GM10248 (cell line): ENCODE data around the gene COTL1.

Experiments
- CTCF ChIA-PET: fragments of 300-600 bp; sonication (Branson Sonifier 250); formaldehyde crosslinking; extraction: SDS; loops from one replicate; lab custom pipeline; 2021; ENCODE audit warnings: antibody characterized with exemption; lab: Yijun Ruan, JAX
- POLR2A ChIA-PET: fragments of 350-650 bp; sonication (Branson Sonifier 250); formaldehyde crosslinking; extraction: SDS; loops from one replicate; lab custom pipeline; 2020; ENCODE audit warnings: antibody characterized with exemption; lab: Yijun Ruan, JAX
- DNase-seq: peaks from one replicate; pipeline ENCODE4 v3.0.0; 2012; ENCODE audit errors: extremely low spot score
- CTCF ChIP-seq: IDR thresholded peaks from 2 replicates; pipeline ENCODE4 v1.5.1; 2012; ENCODE audit warnings: mild to moderate bottlenecking, low read depth; ENCODE audit errors: extremely low read depth, missing control alignments, control extremely low read depth

The COTL1 gene

GRCh38 chr16:84548971-84549844 lies 68.7 kb downstream of the COTL1 start:
- ChIA-PET CTCF (interaction anchor here (0.8 kb wide), 1 partner anchor 14 kb away, joined by 3 read pairs; no protein-coding TSS in a partner anchor), POLR2A (no interaction called here)
- DNase-seq, result no peak
- TF ChIP-seq CTCF, result no peak

GRCh38 chr16:84548508-84548907 lies 69.4 kb downstream of the COTL1 start:
- TF ChIP-seq CTCF, result no peak
- ChIA-PET POLR2A (no interaction called here), CTCF (no interaction called here)
- no peak for DNase-seq

GRCh38 chr16:84547546-84548061 lies 70.3 kb downstream of the COTL1 start:
- no peak for DNase-seq
- CTCF ChIA-PET, result interaction anchor here (0.8 to 1.0 kb wide), 3 partner anchors 10 to 178 kb away, joined by 3 to 4 read pairs (median 3); no protein-coding TSS in a partner anchor
- TF ChIP-seq CTCF, result no peak
- POLR2A ChIA-PET, result no interaction called here

- no peak for DNase-seq
- CTCF ChIA-PET, result interaction anchor here (0.8 to 1.5 kb wide), 4 partner anchors 9 to 179 kb away, joined by 3 to 4 read pairs (median 3); no protein-coding TSS in a partner anchor
- no peak for TF ChIP-seq CTCF
- POLR2A ChIA-PET, result no interaction called here
These were observed 71.0 kb downstream of the COTL1 start for GRCh38 chr16:84546669-84547545.

GRCh38 chr16:84545114-84545737 lies 72.7 kb downstream of the COTL1 start:
- ChIA-PET POLR2A (no interaction called here), CTCF (interaction anchor here (1.2 to 1.5 kb wide), 2 partner anchors 18 to 25 kb away, joined by 3 read pairs; no protein-coding TSS in a partner anchor)

More at GRCh38 chr16:84545114-84545737, 72.7 kb downstream of the COTL1 start:
- no peak for DNase-seq
- no peak for TF ChIP-seq CTCF
